SK-N-SH treated with all-trans-retinoic acid at 6 μM for 48 hours (cell line): Measurements from ENCODE around the gene ARHGAP24.

Experiments used
- ATAC-seq: fragments of 200-7000 bp; cut with Tn5 transposase; 3 replicates; pipeline ENCODE4 v1.9.1; 2020; ENCODE audit warnings: mild to moderate bottlenecking, moderate library complexity
- ARNTL ChIP-seq: fragments of 450-650 bp; formaldehyde crosslinking; IDR thresholded peaks from 2 replicates; pipeline ENCODE4 v1.5.0; 2020; ENCODE audit warnings: low read depth, mild to moderate bottlenecking, moderate library complexity, borderline replicate concordance
- BACH2 ChIP-seq: fragments of 250-450 bp; sonication (Bioruptor Pico); IDR thresholded peaks from 2 replicates; pipeline ENCODE4 v1.9.0; 2021; ENCODE audit warnings: mild to moderate bottlenecking, borderline replicate concordance
- CREB5 ChIP-seq: fragments of 250-450 bp; sonication (Bioruptor Pico); IDR thresholded peaks from 2 replicates; pipeline ENCODE4 v1.5.1; 2020; ENCODE audit warnings: low read depth, mild to moderate bottlenecking, moderate library complexity
- CSDC2 ChIP-seq: fragments of 250-450 bp; sonication (Bioruptor Pico); IDR thresholded peaks from 2 replicates; pipeline ENCODE4 v1.5.0; 2020; ENCODE audit warnings: mild to moderate bottlenecking, moderate library complexity
- ESRRG ChIP-seq: fragments of 250-450 bp; sonication (Bioruptor Pico); IDR thresholded peaks from 2 replicates; pipeline ENCODE4 v1.6.1; 2021; ENCODE audit warnings: mild to moderate bottlenecking
- GLIS3 ChIP-seq: fragments of 250-450 bp; sonication (Bioruptor Pico); IDR thresholded peaks from 2 replicates; pipeline ENCODE4 v1.5.0; 2020; ENCODE audit warnings: mild to moderate bottlenecking, moderate library complexity
- ISL1 ChIP-seq: fragments of 250-450 bp; sonication (Bioruptor Pico); IDR thresholded peaks from 2 replicates; pipeline ENCODE4 v2.1.2; 2022; ENCODE audit warnings: mild to moderate bottlenecking, moderate library complexity
- OSR1 ChIP-seq: fragments of 250-450 bp; sonication (Bioruptor Pico); IDR thresholded peaks from 2 replicates; pipeline ENCODE4 v1.8.0; 2022; ENCODE audit warnings: moderate library complexity, mild to moderate bottlenecking, inconsistent platforms
- PPARA ChIP-seq: fragments of 250-450 bp; sonication (Bioruptor Pico); IDR thresholded peaks from 2 replicates; pipeline ENCODE4 v1.5.0; 2020; ENCODE audit warnings: mild to moderate bottlenecking, borderline replicate concordance
- RARB ChIP-seq: fragments of 250-450 bp; sonication (Bioruptor Pico); IDR thresholded peaks from 2 replicates; pipeline ENCODE4 v1.8.0; 2021; ENCODE audit warnings: mild to moderate bottlenecking, moderate library complexity
- SNAI2 ChIP-seq: fragments of 250-450 bp; sonication (Bioruptor Pico); IDR thresholded peaks from 2 replicates; pipeline ENCODE4 v1.5.0; 2020; ENCODE audit warnings: mild to moderate bottlenecking, moderate library complexity
- TCF4 ChIP-seq: fragments of 250-450 bp; sonication (Bioruptor Pico); IDR thresholded peaks from 2 replicates; pipeline ENCODE4 v1.8.0; 2021; ENCODE audit warnings: mild to moderate bottlenecking, moderate library complexity, borderline replicate concordance
- TOX ChIP-seq: fragments of 250-450 bp; sonication (Bioruptor Pico); IDR thresholded peaks from 2 replicates; pipeline ENCODE4 v1.8.0; 2021; ENCODE audit warnings: mild to moderate bottlenecking, moderate library complexity, borderline replicate concordance
- ZC3H10 ChIP-seq: fragments of 250-450 bp; sonication (Bioruptor Pico); IDR thresholded peaks from 2 replicates; pipeline ENCODE4 v1.5.1; 2021; ENCODE audit warnings: mild to moderate bottlenecking, moderate library complexity
- ZFP3 ChIP-seq: fragments of 250-450 bp; sonication (Bioruptor Pico); IDR thresholded peaks from 2 replicates; pipeline ENCODE4 v1.5.0; 2020; ENCODE audit warnings: mild to moderate bottlenecking, moderate library complexity
- ZFP30 ChIP-seq: fragments of 450-650 bp; formaldehyde crosslinking; IDR thresholded peaks from 2 replicates; pipeline ENCODE4 v1.5.0; 2022; ENCODE audit warnings: mild to moderate bottlenecking, moderate library complexity
- ZNF565 ChIP-seq: fragments of 450-650 bp; formaldehyde crosslinking; conservative IDR thresholded peaks from 2 replicates; pipeline ENCODE4 v1.5.0; 2020; ENCODE audit warnings: low read depth, mild to moderate bottlenecking, moderate library complexity
- ZNF70 ChIP-seq: fragments of 450-650 bp; formaldehyde crosslinking; IDR thresholded peaks from 2 replicates; pipeline ENCODE4 v1.5.0; 2020; ENCODE audit warnings: mild to moderate bottlenecking, moderate library complexity
- ZNF8 ChIP-seq: fragments of 450-650 bp; formaldehyde crosslinking; IDR thresholded peaks from 2 replicates; pipeline ENCODE4 v1.5.0; 2020; ENCODE audit warnings: mild to moderate bottlenecking, moderate library complexity
- TF ChIP-seq, protein P1 (sequence below): fragments of 250-450 bp; sonication (Bioruptor Pico); IDR thresholded peaks from 2 replicates; pipeline ENCODE4 v1.5.1; 2021; ENCODE audit warnings: mild to moderate bottlenecking, moderate library complexity
- TF ChIP-seq, protein P2 (sequence below): fragments of 250-450 bp; sonication (Bioruptor Pico); IDR thresholded peaks from 2 replicates; pipeline ENCODE4 v1.5.0; 2020; ENCODE audit warnings: mild to moderate bottlenecking, moderate library complexity
- TF ChIP-seq, protein P3 (sequence below): fragments of 250-450 bp; sonication (Bioruptor Pico); IDR thresholded peaks from 2 replicates; pipeline ENCODE4 v1.8.0; 2020; ENCODE audit warnings: mild to moderate bottlenecking, moderate library complexity, borderline replicate concordance

ARHGAP24 gene

DNA sequence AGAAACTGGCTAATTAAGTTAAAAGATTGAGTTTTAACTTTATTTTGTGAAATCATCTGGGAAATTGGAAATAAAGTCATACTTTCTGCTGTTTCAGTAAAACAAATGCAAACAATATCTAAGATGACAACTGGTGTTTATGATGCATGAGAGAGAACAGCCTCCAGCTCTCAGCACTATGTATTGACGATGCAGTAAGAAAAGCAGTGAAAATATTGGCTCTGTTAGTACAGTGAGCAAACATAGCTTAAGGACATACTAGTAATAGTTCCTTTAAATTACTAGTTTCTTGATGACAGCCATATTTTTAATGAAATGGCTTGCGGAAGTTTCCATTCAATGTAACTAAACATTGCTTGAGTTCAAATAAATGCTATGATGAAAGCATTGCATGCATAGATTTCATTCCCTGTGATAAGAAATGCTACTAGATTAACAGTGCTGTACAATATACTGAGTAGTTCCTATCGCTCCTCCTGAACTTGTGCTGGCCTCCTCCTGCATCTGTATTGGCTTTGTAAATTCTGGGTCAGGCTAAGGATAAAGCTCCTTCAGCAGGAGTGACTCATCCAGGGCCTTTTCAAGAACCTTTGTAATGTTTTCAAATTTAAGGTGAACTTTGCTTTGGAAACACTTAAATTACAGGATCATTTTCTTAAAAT is 11.6 kb downstream of the ARHGAP24 start:
- TF ChIP-seq TOX (CRISPR knock-in tag) (no peak), ZFP3 (no peak), GLIS3 (CRISPR knock-in tag) (no peak), BACH2 (CRISPR knock-in tag) (no peak), ZNF70 (CRISPR knock-in tag) (no peak), ZNF565 (CRISPR knock-in tag) (no peak), CSDC2 (no peak), ZNF8 (CRISPR knock-in tag) (no peak), ESRRG (CRISPR knock-in tag) (no peak), ZFP30 (CRISPR knock-in tag) (no peak), TCF4 (CRISPR knock-in tag) (no peak)
- TF ChIP-seq, protein P1, sequence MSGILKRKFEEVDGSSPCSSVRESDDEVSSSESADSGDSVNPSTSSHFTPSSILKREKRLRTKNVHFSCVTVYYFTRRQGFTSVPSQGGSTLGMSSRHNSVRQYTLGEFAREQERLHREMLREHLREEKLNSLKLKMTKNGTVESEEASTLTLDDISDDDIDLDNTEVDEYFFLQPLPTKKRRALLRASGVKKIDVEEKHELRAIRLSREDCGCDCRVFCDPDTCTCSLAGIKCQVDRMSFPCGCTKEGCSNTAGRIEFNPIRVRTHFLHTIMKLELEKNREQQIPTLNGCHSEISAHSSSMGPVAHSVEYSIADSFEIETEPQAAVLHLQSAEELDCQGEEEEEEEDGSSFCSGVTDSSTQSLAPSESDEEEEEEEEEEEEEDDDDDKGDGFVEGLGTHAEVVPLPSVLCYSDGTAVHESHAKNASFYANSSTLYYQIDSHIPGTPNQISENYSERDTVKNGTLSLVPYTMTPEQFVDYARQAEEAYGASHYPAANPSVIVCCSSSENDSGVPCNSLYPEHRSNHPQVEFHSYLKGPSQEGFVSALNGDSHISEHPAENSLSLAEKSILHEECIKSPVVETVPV (CRISPR knock-in tag) = no peak
- TF ChIP-seq, protein P2, sequence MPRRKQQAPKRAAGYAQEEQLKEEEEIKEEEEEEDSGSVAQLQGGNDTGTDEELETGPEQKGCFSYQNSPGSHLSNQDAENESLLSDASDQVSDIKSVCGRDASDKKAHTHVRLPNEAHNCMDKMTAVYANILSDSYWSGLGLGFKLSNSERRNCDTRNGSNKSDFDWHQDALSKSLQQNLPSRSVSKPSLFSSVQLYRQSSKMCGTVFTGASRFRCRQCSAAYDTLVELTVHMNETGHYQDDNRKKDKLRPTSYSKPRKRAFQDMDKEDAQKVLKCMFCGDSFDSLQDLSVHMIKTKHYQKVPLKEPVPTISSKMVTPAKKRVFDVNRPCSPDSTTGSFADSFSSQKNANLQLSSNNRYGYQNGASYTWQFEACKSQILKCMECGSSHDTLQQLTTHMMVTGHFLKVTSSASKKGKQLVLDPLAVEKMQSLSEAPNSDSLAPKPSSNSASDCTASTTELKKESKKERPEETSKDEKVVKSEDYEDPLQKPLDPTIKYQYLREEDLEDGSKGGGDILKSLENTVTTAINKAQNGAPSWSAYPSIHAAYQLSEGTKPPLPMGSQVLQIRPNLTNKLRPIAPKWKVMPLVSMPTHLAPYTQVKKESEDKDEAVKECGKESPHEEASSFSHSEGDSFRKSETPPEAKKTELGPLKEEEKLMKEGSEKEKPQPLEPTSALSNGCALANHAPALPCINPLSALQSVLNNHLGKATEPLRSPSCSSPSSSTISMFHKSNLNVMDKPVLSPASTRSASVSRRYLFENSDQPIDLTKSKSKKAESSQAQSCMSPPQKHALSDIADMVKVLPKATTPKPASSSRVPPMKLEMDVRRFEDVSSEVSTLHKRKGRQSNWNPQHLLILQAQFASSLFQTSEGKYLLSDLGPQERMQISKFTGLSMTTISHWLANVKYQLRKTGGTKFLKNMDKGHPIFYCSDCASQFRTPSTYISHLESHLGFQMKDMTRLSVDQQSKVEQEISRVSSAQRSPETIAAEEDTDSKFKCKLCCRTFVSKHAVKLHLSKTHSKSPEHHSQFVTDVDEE (CRISPR knock-in tag) = no peak
- TF ChIP-seq, protein P3, sequence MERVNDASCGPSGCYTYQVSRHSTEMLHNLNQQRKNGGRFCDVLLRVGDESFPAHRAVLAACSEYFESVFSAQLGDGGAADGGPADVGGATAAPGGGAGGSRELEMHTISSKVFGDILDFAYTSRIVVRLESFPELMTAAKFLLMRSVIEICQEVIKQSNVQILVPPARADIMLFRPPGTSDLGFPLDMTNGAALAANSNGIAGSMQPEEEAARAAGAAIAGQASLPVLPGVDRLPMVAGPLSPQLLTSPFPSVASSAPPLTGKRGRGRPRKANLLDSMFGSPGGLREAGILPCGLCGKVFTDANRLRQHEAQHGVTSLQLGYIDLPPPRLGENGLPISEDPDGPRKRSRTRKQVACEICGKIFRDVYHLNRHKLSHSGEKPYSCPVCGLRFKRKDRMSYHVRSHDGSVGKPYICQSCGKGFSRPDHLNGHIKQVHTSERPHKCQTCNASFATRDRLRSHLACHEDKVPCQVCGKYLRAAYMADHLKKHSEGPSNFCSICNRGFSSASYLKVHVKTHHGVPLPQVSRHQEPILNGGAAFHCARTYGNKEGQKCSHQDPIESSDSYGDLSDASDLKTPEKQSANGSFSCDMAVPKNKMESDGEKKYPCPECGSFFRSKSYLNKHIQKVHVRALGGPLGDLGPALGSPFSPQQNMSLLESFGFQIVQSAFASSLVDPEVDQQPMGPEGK (CRISPR knock-in tag) = no peak
- ATAC-seq = no peak

- ATAC-seq = no peak
- TF ChIP-seq, protein P3 (CRISPR knock-in tag) = no peak
- TF ChIP-seq, protein P1 (CRISPR knock-in tag) = no peak
- TF ChIP-seq RARB (CRISPR knock-in tag) = no peak
- no peak for TF ChIP-seq TOX (CRISPR knock-in tag)
- TF ChIP-seq ZFP3 = no peak
- TF ChIP-seq, protein P2 (CRISPR knock-in tag) = no peak
- no peak for TF ChIP-seq ZNF70 (CRISPR knock-in tag)
- TF ChIP-seq ISL1 (CRISPR knock-in tag) = no peak
- TF ChIP-seq ESRRG (CRISPR knock-in tag) = no peak
- TF ChIP-seq GLIS3 (CRISPR knock-in tag) = no peak
- TF ChIP-seq SNAI2 = no peak
- no peak for TF ChIP-seq PPARA (CRISPR knock-in tag)
- no peak for TF ChIP-seq CREB5 (CRISPR knock-in tag)
- no peak for TF ChIP-seq CSDC2
- TF ChIP-seq OSR1 (CRISPR knock-in tag) = no peak
- no peak for TF ChIP-seq TCF4 (CRISPR knock-in tag)
- no peak for TF ChIP-seq ZNF565 (CRISPR knock-in tag)
- TF ChIP-seq ARNTL = no peak
- TF ChIP-seq ZC3H10 (CRISPR knock-in tag) = no peak
Measured at GRCh38 chr4:85488416-85488815, 13.5 kb downstream of the ARHGAP24 start.
